Endometrial microvascular endothelial cells (primary cell): ENCODE results near the gene PPP1R14D. TPM values are rescaled to one million over a fixed set of nuclear protein-coding genes. Genes with fewer than 3 reads are reported as not detected.

Source experiments
- in situ Hi-C: cut with HindIII; loops from 2 replicates; pipeline ENCODE4 v1.10.0; 2017; ENCODE audit warnings: low sequenced_read_pairs, low pct_unique_long_range_greater_than_20kb; ENCODE audit errors: inconsistent ontology term
- total RNA-seq: library from RNA; depleted of rRNA; stranded (reverse); fragments of >200 nt; gene quantifications from one replicate; pipeline ENCODE4 v1.2.3, GENCODE V29; 2015; ENCODE audit errors: inconsistent ontology term

Gene PPP1R14D
- total RNA-seq, 1 donor from 2014 or later = not detected

GRCh38 chr15:40826423-40827075 lies 2.0 kb downstream of the PPP1R14D start:
- in situ Hi-C loops = no loop called here

- in situ Hi-C loops = no loop called here
Measured at GRCh38 chr15:40825661-40826422, 2.7 kb downstream of the PPP1R14D start.

GRCh38 chr15:40823572-40824343 lies 4.8 kb downstream of the PPP1R14D start:
- in situ Hi-C loops = no loop called here

GRCh38 chr15:40821195-40821594 lies 7.3 kb downstream of the PPP1R14D start:
- in situ Hi-C loops = no loop called here

DNA sequence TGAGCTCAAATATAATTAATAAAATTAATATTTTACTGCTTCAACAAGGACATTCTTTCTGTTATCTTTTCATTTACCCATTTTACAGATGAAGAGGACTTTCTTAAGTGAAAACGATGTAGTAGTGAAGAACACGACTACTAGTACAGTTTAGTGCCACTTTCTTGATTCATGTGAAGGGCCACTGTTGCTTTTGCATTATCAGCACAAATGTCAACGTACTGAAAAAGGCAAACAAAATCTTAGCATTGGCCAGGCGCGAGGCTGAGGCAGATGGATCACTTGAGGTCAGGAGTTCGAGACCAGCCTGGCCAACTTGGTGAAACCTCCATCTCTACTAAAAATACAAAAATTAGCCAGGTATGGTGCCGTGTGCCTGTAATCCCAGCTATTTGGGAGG lies 9.5 kb downstream of the PPP1R14D start:
- in situ Hi-C loops = no loop called here

DNA sequence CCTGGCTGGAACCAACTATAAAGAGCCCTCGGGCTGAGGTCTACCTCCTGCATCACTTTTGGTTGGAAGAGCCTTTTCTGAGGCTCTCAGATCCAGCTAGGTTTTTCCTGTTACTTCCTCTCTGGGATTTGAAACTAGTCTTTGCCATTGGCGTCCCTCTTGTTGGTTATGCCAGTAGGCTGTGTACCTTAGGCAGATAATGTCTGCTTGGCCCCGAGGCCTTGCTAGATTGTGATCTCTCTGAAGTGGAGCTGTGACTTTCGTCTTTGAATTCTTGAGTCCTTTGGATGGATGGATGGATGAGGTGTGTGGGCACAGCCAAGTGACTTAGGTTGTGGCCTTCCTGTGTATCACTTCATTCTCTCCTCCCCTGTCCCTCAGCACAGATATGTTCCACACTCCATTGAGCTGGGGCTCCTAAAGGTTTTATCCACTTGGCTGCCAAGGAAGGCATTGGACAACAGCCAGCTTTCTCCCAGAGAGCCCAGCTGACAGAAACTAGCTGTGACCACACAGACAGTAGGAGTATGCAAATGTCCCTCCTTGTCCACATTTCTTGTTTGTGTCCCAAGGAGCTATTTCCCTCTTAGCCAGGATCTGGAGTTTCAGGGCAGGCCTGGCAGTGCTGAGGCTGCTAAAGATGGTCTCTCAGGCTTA lies 13.3 kb downstream of the PPP1R14D start:
- in situ Hi-C loops = no loop called here

GRCh38 chr15:40812721-40813425 lies 15.6 kb downstream of the PPP1R14D start:
- in situ Hi-C loops = no loop called here

- in situ Hi-C loops = no loop called here
Measured at GRCh38 chr15:40808861-40809450, 19.6 kb downstream of the PPP1R14D start.

DNA sequence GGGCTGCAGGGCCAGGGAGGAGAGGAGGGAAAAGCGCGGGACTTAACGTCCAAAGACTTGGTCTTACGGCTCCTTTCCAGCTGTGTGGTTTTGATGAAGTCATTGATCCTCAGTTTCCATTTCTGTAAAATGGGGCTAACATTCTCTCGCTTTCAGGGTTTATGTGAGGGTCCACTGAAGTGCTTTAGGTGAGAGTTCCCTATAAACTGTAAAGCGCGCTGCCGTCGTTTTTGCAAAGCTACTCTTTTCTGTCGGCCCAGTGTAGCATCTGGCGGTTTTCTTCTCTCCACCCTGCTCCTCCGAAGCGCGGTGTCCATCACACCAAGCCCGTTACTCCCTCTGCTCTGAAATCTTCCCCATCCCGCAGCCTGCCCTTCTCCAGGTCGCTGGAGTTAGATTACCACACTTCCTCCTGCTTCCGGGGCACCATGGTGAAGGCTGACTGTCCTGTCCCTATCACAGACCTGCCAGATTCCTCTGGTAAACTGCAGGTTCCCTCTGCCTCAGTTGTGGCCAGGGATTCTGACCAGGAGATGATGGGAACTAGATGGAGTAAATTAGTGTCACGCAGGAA lies 20.5 kb downstream of the PPP1R14D start:
- in situ Hi-C loops = no loop called here

DNA sequence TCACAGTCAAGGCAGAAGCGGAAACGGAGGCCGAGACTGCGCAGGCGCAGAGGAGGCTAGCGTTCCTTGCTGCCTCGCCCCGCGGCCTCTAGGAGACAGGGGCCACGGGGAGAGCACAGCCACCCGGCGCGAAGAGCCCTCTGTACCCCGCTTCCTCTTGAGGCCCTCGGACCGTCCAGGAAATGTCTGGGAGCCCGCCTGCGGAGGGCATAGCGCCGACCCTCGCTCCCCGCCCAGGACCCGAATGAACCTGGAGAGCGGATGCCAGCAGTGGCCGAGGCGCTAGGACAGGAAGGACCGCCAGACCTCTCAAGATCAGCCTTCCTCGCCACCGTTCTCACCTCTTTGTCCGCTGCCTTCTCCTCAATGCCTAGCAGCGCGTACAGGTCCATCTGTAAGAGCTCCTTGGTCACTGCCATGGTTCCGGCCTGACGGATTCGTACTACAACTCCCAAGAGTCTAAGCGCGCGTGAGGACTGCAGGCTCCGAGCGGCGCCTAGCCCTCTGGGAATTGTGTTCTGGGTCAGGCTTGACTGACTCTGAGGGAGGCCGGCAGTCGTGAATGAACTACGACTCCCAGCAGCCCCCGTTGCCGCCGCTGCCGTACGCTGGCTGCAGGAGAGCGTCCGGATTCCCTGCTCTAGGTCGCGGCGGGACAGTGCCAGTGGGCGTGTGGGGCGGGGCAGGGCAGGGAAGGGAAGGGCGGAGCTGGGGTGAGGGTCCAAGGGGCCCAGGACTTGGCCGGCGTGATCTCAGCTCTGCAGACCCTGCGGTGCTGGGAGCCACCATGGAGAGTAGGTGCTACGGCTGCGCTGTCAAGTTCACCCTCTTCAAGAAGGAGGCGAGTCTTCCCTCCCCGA lies 21.2 kb downstream of the PPP1R14D start, which contains the start of the genes DNAJC17 and ZFYVE19:
TSS of gene DNAJC17 (minus strand) at position 446 of the 860 bp plus-strand sequence. CDS start at position 419, 27 bp downstream.
TSS of gene ZFYVE19 (plus strand) at position 62 of the 860 bp plus-strand sequence. CDS start at position 563, 501 bp downstream.
- in situ Hi-C loops = no loop called here

DNA sequence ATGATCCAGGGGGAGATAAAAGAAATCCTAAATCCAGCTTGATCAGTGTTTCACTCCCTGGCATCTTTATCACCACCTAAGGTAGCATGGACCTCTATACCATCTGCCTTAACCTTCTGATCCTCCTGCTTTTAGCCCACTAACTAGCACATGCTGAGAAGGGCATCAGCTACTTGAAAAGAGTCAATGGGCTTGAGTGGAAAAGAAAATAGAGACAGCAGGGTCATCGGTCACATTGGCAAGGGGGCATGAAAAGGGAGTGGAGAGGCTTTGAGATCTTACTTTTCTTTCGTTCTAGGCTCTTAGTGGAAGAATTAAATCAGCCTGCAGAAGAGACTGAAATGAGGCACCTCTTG lies 21.9 kb downstream of the PPP1R14D start:
- in situ Hi-C loops = no loop called here

- in situ Hi-C loops = no loop called here
Measured at GRCh38 chr15:40803688-40804087, 24.8 kb downstream of the PPP1R14D start.

DNA sequence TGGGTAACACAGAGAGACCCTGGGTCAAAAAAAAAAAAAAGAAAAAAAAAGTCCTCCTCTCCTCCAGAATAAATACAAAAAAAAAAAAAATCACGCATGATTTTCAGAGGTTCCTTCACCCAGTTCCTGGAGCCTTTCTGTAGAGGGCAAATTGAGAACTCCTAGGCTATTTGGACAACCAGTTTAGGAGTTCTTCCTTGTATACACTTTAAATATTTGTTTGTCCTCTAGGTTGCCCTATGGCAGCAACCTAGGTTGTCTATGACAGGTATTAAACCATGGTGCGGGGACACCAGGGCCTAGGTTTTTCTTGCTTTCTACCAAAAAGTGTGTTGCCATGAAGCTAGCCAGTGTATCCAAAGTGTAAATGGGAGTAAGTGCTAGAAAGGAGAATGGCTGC lies 25.4 kb downstream of the PPP1R14D start:
- in situ Hi-C loops = no loop called here

DNA sequence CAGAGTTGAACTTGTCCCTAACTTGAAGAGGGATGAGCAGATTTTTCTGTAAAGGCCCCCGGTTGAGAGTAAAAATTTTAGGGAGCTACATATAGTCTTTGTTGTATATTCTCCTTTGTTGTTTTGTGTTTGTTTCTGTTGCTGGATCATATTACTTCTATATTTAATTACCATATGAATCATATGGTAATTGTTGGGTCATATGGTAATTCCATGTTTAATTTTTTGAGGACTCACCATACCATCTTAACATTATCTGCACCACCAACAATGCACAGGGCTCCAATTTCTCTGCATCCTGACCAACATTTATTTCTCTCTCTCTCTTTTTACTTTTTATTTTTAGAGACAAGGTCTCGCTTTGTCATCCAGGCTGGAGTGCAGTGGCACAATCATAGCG lies 29.0 kb downstream of the PPP1R14D start:
- in situ Hi-C loops = no loop called here

DNA sequence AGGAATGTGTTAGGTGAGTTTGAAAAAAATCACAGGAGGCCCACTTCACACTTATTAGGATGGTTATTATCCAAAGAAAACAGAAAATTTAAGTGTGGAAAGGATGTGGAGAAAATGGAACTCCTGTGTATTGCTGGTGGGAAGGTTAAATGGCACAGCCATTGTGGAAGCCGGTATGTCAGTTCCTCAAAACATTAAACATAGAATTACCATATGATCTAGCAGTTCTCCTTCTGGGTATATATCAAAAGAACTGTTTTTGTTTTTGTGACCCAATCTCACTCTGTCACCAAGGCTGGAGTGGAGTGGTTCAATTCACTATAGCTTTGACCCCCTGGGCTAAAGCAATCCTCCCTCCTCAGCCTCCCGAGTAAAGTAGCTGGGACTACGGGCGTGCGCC lies 32.0 kb downstream of the PPP1R14D start:
- in situ Hi-C loops = no loop called here

GRCh38 chr15:40796041-40796440 lies 32.5 kb downstream of the PPP1R14D start:
- in situ Hi-C loops = no loop called here
